Subcutaneous abdominal adipose tissue (tissue), 5 donors: ENCODE data around the gene MSI2.

Source experiments
- H3K27ac ChIP-seq: one replicate; pipeline ENCODE4 v1.7.0; 2013; ENCODE audit warnings: low read depth, mild to moderate bottlenecking, inconsistent platforms, low read length, moderate library complexity
- H3K27me3 ChIP-seq, 5 donors: one replicate each; pipeline ENCODE4 v1.7.0; 2013; ENCODE audit warnings: low read length in 5 of 5, inconsistent platforms in 1 of 5; ENCODE audit not compliant: control insufficient read depth in 5 of 5, insufficient read depth in 4 of 5
- H3K36me3 ChIP-seq, 5 donors: one replicate each; pipeline ENCODE4 v1.7.0; 2013; ENCODE audit warnings: low read length in 5 of 5; ENCODE audit not compliant: control insufficient read depth in 5 of 5, insufficient read depth in 5 of 5
- H3K4me1 ChIP-seq, 5 donors: one replicate each; pipeline ENCODE4 v1.7.0; 2013; ENCODE audit warnings: low read length in 5 of 5, mild to moderate bottlenecking in 3 of 5, moderate library complexity in 1 of 5; ENCODE audit not compliant: control insufficient read depth in 5 of 5, insufficient read depth in 5 of 5
- H3K4me3 ChIP-seq, 5 donors: one replicate each; pipeline ENCODE4 v1.7.0; 2013; ENCODE audit warnings: low read length in 5 of 5, low read depth in 1 of 5
- H3K9ac ChIP-seq, 5 donors: one replicate each; pipeline ENCODE4 v1.7.0; 2013; ENCODE audit warnings: low read length in 5 of 5, mild to moderate bottlenecking in 4 of 5, moderate library complexity in 3 of 5
- H3K9me3 ChIP-seq, 5 donors: one replicate each; pipeline ENCODE4 v1.7.0; 2013; ENCODE audit warnings: low read length in 5 of 5; ENCODE audit not compliant: control insufficient read depth in 5 of 5
- donor health status: healthy.
- donor health status: healthy.
- donor health status: healthy.
- donor health status: healthy.
- donor health status: healthy.

MSI2 gene

DNA sequence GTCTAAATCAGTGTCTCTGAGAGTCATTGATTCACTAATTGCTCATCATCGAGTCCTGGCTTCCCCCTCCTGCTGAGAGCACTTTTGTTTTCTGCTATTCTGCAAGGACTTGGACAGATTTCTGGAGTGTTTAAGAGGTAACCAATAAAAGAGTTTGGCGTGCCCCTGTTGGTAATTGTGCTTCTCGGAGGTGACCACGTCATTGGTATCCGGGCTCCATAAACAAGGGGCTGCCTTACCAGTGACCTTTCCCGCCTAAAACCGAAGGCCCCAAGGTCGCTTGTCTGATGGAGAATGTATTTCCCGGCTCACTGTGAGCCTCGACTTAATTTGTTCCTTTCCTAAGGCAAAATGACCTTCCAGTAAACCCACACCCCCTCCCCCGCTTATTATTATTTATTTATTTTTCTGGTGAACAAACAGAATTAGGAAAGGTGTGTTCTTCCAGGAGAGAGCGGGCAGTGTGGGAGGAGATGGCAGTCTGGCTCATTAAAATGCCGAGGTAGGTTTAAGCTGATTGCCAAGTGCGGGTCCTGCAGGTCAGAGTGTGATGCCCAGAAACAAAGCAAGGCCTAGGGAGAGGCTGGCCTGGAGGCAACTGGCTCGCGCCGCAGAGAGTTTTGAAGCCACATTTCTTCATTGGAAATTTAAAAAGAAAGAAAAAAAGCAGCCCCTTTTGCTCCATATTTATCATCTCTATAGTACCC, 30.2 kb downstream of the MSI2 start:
- H3K9ac ChIP-seq: no peak overlapping the region
- H3K27me3 ChIP-seq: no peaks in the 10 kb centered on the region
- no peaks in the 10 kb centered on the region for H3K9me3 ChIP-seq
- H3K36me3 ChIP-seq: no peaks in the 10 kb centered on the region
- H3K4me1 ChIP-seq: no peaks in the 10 kb centered on the region
- no peak overlapping the region for H3K27ac ChIP-seq
- no peak overlapping the region for H3K4me3 ChIP-seq

DNA sequence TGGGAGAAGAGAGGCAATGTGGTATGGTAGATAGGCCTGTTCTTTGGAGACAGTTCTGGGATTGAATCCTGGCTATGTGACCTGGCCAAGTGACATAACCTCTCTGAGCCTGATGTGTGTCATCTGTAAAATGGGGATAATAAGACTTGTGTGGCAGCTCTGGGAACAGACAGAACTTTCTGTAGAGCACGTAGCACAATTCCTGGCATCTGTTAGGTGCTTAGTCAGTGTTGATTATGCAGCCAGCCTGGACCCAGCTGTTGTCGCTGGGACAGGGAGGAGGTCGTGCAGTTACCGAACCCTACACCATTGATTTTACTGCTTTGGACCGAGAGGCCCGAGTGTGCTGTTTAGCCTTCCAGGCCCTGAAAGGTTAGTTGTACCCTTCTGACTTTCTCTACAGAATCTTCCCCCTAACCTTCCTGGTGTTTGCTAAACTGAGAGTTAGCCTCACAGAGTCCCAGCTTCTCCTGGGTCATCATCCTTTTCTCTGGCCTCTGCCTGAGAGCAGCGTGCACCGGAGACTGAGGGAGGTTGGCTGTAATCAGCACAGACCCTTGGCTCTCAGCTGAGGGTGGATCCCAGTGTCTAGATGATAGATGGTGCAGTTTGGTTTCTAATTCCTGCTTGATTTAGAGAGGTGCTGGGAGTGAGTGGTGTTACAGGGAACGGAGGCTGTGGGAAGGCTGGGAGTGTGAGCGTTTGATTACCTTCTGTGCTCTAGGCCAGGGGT, 31.9 kb downstream of the MSI2 start:
- H3K27me3 ChIP-seq: no peaks in the 10 kb centered on the region
- H3K27ac ChIP-seq: no peak overlapping the region
- no peak overlapping the region for H3K4me3 ChIP-seq
- no peaks in the 10 kb centered on the region for H3K36me3 ChIP-seq
- peak overlapping the region in 1 of 5 donors; percentile 25 for H3K9ac ChIP-seq
- H3K9me3 ChIP-seq: no peaks in the 10 kb centered on the region
- no peaks in the 10 kb centered on the region for H3K4me1 ChIP-seq

DNA sequence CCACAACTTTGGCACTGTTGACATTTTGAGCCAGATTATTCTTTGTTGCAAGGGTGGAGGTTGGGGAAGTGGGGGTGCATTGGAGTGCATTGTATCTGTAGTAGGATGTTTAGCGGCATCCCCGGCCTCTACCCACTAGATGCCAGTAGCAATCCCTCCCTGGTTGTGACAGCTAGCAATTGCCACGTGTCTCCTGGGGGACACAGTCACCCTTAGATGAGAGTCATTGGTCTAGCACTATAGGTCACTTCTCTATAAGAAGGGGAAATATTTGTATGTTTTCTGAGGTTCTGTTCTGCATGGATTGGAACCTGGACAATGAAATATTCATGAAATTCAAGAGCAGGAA, 32.4 kb downstream of the MSI2 start:
- H3K4me1 ChIP-seq: no peaks in the 10 kb centered on the region
- no peaks in the 10 kb centered on the region for H3K36me3 ChIP-seq
- H3K4me3 ChIP-seq: no peak overlapping the region
- no peaks in the 10 kb centered on the region for H3K9me3 ChIP-seq
- no peak overlapping the region for H3K27ac ChIP-seq
- H3K9ac ChIP-seq: no peak overlapping the region
- H3K27me3 ChIP-seq: no peaks in the 10 kb centered on the region

DNA sequence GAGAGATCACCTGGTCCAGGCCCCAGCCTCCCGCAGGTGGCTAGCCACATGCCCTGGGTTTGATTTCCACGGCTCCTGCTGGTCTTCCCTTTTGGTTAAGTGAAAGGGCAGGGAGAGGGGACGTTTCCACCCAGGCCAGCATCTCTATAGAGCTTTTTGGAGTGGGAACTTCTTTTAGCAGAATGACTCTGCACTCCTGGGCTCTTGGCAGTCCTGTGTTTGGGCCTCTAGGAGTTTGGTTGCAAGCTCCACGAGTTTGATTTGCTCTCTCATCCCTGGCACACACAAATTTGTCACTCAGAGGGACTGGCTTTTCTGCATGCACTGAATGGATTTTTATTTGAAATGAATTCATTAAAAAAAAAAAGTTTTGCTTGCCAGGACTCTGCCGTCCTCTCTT, 32.8 kb downstream of the MSI2 start:
- H3K27ac ChIP-seq: no peak overlapping the region
- no peak overlapping the region for H3K4me3 ChIP-seq
- no peaks in the 10 kb centered on the region for H3K27me3 ChIP-seq
- H3K9me3 ChIP-seq: no peaks in the 10 kb centered on the region
- no peaks in the 10 kb centered on the region for H3K4me1 ChIP-seq
- no peaks in the 10 kb centered on the region for H3K36me3 ChIP-seq
- H3K9ac ChIP-seq: no peak overlapping the region

DNA sequence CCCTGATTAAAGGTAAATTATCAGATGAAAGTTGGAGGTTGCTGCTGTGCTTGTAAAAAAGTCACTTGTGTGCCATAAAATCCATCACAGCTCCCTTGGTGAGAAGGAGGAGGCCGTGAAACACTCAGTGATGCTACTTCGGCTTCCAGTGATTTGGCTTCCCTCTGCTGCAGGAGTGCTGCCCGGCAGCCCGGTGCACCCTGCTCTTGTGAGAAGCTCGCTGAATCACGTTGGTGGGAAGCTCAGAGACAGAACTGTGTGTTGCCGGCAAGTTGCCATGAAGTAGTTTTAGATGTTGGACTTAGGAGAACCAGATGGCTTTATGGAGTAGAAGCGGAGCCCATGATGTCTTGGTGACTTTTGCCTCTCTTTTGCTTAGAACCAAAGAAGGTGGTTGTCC, 33.3 kb downstream of the MSI2 start:
- no peak overlapping the region for H3K27ac ChIP-seq
- no peaks in the 10 kb centered on the region for H3K4me1 ChIP-seq
- H3K9ac ChIP-seq: no peak overlapping the region

DNA sequence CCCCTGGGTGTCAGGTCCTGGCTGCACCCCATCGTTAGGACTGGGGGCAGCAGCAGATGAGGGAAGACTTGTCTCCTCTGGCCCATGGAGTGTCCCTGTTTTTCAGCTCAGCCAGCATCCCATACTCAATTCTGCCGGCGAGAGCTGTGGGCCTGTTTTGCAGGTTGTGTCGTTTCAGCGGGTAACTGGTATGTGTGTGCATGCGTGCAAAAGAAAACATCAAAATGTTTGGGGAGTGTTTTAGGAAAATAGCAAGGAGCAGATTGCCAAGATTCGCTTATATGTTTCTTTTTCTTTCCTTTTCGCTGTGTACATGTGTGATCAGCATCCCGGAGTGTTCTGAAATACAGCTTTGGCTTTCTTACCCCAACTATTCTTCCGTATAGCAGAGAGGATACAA, 34.7 kb downstream of the MSI2 start:
- Histone ChIP-seq H3K9me3 (no peaks in the 10 kb centered on the region), H3K9ac (no peak overlapping the region), H3K27me3 (no peaks in the 10 kb centered on the region), H3K4me1 (no peaks in the 10 kb centered on the region), H3K4me3 (no peak overlapping the region), H3K36me3 (no peaks in the 10 kb centered on the region), H3K27ac (no peak overlapping the region)

More for the DNA sequence above, 33.3 kb downstream of the MSI2 start:
- no peaks in the 10 kb centered on the region for H3K9me3 ChIP-seq
- H3K36me3 ChIP-seq: no peaks in the 10 kb centered on the region
- H3K4me3 ChIP-seq: no peak overlapping the region
- H3K27me3 ChIP-seq: no peaks in the 10 kb centered on the region

DNA sequence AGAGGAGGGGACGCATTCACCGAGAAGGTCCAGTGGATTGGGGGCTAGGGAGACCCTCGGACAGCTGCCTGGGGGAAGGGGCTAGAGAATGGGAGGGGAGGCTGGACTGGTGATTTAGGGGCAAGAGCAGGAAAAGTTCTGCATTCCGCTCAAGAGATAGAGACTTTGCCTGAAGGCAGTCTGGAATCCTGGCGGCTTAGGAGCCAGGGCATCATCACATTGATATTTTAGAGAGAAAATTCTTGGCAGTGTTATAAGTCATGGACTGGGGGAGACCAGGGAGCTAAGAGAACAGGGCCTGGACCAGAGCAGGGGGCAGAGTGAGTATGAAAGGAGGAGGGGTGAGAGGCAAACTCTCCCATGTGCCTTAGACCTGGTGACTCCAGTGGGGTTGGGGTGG, 35.8 kb downstream of the MSI2 start:
- Histone ChIP-seq H3K27ac (no peak overlapping the region), H3K4me3 (no peak overlapping the region), H3K36me3 (no peaks in the 10 kb centered on the region), H3K4me1 (no peaks in the 10 kb centered on the region), H3K9me3 (no peaks in the 10 kb centered on the region), H3K9ac (no peak overlapping the region), H3K27me3 (no peaks in the 10 kb centered on the region)

DNA sequence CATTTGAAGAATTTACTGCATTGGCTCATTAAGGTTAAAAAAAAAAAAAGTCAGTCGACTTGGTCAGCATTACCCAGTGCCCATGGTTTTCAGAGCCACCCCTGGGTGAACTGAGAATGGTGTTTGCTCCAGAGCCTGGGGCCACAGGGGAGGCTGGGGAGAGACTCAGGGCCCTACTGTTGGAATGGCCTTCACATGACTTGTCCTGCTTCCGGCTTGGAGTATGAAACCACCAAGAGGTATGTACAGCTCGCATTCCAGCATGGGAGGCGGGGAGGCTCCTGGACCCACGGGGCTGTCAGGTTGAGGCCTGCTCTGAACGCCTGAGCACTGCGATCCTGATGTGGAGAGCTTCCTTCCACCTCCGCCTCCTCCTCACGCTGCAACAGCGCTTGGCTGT, 36.8 kb downstream of the MSI2 start:
- Histone ChIP-seq H3K36me3 (peaks cover 0 to 6% (median 2%) of the 10 kb centered on the region in 5 donors), H3K4me1 (no peaks in the 10 kb centered on the region), H3K9me3 (no peaks in the 10 kb centered on the region), H3K27ac (no peak overlapping the region), H3K9ac (no peak overlapping the region), H3K27me3 (no peaks in the 10 kb centered on the region), H3K4me3 (no peak overlapping the region)

DNA sequence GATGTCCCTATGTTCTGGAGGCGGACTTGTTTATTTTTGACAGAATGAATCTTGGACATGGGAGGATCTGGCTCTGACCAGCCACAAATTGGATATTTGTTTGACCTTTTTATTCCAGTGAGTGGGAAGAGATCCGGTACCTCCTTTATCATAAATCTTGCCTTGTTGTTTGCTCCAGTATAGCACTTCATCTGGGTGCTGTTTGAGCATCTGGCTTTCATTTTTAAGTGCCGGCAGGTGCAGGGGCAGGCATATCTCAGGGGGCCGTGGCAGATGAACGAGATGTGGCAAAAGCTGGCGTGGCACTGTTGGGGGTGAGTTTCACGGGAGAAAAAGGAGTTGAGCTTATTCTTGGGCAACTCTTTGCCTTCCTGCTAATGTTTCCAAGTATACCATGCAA, 37.8 kb downstream of the MSI2 start:
- Histone ChIP-seq H3K4me1 (no peaks in the 10 kb centered on the region), H3K27me3 (no peaks in the 10 kb centered on the region), H3K27ac (no peak overlapping the region), H3K4me3 (no peak overlapping the region), H3K9ac (no peak overlapping the region), H3K9me3 (no peaks in the 10 kb centered on the region), H3K36me3 (peaks cover 0 to 7% (median 2%) of the 10 kb centered on the region in 5 donors)

DNA sequence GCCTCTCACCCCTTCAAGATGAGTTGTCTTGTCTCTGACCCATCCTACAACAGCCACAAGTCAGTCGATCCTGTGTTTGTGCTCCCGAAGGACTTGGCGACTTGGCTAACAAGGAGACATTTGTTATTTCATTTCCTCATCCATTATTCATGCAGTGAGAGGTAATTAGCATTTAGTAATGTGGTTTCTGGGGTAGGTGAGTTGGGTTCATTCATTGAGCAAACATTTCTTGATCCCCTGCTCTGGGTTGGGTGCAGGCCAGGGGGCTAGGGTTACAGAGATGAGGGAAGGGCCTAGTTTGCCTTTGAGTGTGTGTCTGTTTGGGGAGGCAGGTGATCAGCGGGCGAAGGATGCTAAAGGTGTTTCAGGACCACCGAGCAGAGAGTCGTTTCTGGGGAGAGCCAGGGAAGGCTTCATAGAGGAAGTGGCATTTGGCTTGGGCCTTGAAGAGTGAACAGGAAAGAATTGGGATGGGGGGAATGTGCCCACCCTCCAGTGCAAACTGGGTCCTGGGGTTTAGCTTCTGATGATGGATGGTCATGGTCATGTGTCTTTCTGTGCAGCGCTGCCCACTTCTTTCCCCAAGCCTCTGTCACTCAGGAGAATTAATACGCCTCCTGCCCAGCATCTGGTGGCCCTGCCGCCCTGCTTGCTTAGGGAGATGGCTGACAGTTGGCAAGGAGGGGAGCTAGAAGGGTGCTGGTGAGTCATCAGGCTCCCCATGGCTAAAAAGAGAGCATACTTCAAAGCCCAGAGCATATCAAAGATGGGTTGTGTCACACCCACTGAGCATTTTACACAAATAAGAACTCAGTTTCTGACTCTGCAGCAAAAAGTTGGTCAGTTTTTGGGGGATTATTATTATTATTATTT, 38.5 kb downstream of the MSI2 start:
- H3K27me3 ChIP-seq: no peaks in the 10 kb centered on the region
- no peaks in the 10 kb centered on the region for H3K4me1 ChIP-seq
- no peak overlapping the region for H3K27ac ChIP-seq
- H3K9ac ChIP-seq: no peak overlapping the region
- H3K4me3 ChIP-seq: no peak overlapping the region
- H3K36me3 ChIP-seq: peaks cover 0 to 7% (median 2%) of the 10 kb centered on the region in 5 donors
- no peaks in the 10 kb centered on the region for H3K9me3 ChIP-seq
